ENCODE results near the gene PIK3C3. TPM values are rescaled to one million over a fixed set of nuclear protein-coding genes. Genes with fewer than 3 reads are reported as not detected.

Gene PIK3C3
- total and polyA plus RNA-seq, 9 of the 15 experiments (the other 6 are each of a cell fraction or from before 2014, with no cell fraction given), result 27.0 to 101 (median 42.9) TPM

DNA sequence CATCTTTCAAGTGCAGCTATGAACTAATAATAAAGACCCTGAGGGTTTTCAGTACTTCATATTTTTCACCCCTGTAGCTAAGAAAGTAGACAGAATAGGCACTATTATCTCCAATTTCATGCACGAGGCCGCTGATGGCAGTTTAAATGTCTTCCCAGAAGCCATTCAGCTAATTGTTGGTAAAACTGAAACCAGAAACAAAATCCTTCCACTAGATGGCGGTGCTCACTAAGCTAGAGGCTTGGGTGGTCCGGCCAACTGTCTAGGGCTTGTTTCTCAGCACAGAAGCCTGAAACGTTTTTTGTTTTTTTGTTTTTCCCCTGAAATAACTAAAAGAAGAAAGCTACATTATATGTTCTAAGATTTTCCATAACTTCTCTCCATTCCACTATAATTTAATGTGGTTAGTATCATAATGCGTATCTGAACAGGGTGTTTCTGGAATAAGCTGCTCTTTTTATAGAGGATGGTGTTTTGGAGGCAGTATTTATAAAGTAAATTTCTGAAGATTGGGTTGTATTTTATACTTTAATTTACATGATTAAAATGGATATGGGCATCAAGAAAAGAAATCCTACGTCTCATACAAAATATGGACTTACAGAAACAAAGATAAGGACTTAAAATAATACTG is 159.4 kb downstream of the PIK3C3 start (continued):
- peak; percentile 67 to 81; a peak in 3 of 4 replicates for TF ChIP-seq TEAD1 (CRISPR knock-in tag; IDR thresholded peaks at IDR 0.05)
- TF ChIP-seq SMC3 (conservative IDR thresholded peaks at IDR 0.05; ENCODE audit: insufficient read depth, low read depth, low read length), result 0 out of 2 replicates have a peak, but pooled peaks have one; percentile 20

DNA sequence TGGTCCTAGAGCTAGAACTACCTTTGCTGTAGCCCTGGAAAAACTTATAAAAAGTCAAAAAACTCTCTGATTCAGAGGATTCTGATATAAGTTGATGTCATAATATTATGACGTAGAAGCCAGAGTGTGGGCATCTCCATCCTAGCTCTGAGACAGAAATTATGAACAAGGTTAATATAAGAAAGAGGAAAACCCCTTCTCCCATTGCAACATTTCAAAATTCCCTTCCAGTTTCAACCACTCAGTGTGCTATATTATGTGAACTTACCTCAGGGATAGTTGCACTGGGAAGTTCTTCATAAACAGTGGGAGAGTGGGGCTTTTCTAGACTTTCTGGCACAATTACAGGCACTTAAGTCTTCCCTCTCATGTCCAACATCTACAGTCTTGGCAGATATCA is 171.6 kb downstream of the PIK3C3 start:
- Histone ChIP-seq H3K4me2 (ENCODE audit: insufficient read depth, low read length) (no peak overlapping the region), H3K36me3 (ENCODE audit: control insufficient read depth, insufficient read depth, low read length) (no peaks in the 10 kb centered on the region), H3K9ac (ENCODE audit: insufficient read depth in 1 of 2, low read depth in 2 of 2, low read length in 2 of 2) (no peak overlapping the region), H4K20me1 (replicated peaks; ENCODE audit: control insufficient read depth, insufficient read depth, low read length) (no peaks in the 10 kb centered on the region), H3K4me1 (replicated peaks in 1 of 2; ENCODE audit: control insufficient read depth in 2 of 2, insufficient read depth in 2 of 2, low read length in 2 of 2) (no peaks in the 10 kb centered on the region), H2AFZ (ENCODE audit: low read depth, low read length) (no peak overlapping the region), H3K27ac (ENCODE audit: extremely low read depth, low read depth, low read length) (no peak overlapping the region), H3K4me3 (no peak overlapping the region), H3K79me2 (ENCODE audit: control insufficient read depth, insufficient read depth, low read length) (no peaks in the 10 kb centered on the region), H3K27me3 (ENCODE audit: control insufficient read depth in 2 of 2, insufficient read depth in 2 of 2, low read length in 2 of 2) (no peaks in the 10 kb centered on the region), H3K9me3 (replicated peaks; ENCODE audit: control insufficient read depth, insufficient read depth, low read depth, low read length) (no peaks in the 10 kb centered on the region), H3K9me1 (ENCODE audit: control insufficient read depth, insufficient read depth, low read length) (no peaks in the 10 kb centered on the region)
- POLR2A ChIA-PET, result no interaction called here
- ATAC-seq (no peak), DNase-seq (ENCODE audit: extremely low read depth in 1 of 4, low spot score in 3 of 4) (no peak), FAIRE-seq (no peak)
- in situ Hi-C loops (cut with MboI) (no loop called here), intact Hi-C loops (cut with micrococcal nuclease) (no loop called here)
- CTCF ChIA-PET (ENCODE audit: low intra/inter-chr PET ratio), result no interaction called here
- BruUV-seq (replicated peaks), result no TSS peak
- WGBS (ENCODE audit: insufficient coverage, low coverage, missing lambda C conversion rate), result 0% methylated on average over 1 of the region's 1 CpG
- no peak for TF ChIP-seq BRF1 (IDR thresholded peaks at IDR 0.05; ENCODE audit: borderline replicate concordance, extremely low read depth, insufficient read length)
- TF ChIP-seq, protein P1, sequence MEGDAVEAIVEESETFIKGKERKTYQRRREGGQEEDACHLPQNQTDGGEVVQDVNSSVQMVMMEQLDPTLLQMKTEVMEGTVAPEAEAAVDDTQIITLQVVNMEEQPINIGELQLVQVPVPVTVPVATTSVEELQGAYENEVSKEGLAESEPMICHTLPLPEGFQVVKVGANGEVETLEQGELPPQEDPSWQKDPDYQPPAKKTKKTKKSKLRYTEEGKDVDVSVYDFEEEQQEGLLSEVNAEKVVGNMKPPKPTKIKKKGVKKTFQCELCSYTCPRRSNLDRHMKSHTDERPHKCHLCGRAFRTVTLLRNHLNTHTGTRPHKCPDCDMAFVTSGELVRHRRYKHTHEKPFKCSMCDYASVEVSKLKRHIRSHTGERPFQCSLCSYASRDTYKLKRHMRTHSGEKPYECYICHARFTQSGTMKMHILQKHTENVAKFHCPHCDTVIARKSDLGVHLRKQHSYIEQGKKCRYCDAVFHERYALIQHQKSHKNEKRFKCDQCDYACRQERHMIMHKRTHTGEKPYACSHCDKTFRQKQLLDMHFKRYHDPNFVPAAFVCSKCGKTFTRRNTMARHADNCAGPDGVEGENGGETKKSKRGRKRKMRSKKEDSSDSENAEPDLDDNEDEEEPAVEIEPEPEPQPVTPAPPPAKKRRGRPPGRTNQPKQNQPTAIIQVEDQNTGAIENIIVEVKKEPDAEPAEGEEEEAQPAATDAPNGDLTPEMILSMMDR (IDR thresholded peaks at IDR 0.05 in 2 of 3, conservative IDR thresholded peaks at IDR 0.05 in 1 of 3; ENCODE audit: insufficient read depth in 2 of 3, low read depth in 1 of 3, low read length in 3 of 3), result no peak
- TF ChIP-seq FOXK1 (CRISPR knock-in tag; IDR thresholded peaks at IDR 0.05; ENCODE audit: borderline replicate concordance), result no peak
- TF ChIP-seq ZNF408 (CRISPR knock-in tag; IDR thresholded peaks at IDR 0.05; ENCODE audit: low read depth), result no peak
- TF ChIP-seq ZFP30 (CRISPR knock-in tag; IDR thresholded peaks at IDR 0.05; ENCODE audit: borderline replicate concordance), result no peak
- no peak for TF ChIP-seq RAD21 (CRISPR knock-in tag; conservative IDR thresholded peaks at IDR 0.05 in 1 of 2, IDR thresholded peaks at IDR 0.05 in 1 of 2)
- no peak for TF ChIP-seq POU5F1 (IDR thresholded peaks at IDR 0.05; ENCODE audit: borderline replicate concordance, low read depth, low read length, partially characterized antibody)
- TF ChIP-seq NCOA1 (IDR thresholded peaks at IDR 0.05; ENCODE audit: low read depth), result no peak
- no peak for TF ChIP-seq AFF1 (IDR thresholded peaks at IDR 0.05; ENCODE audit: low read depth in 1 of 2, partially characterized antibody in 2 of 2)
- TF ChIP-seq, protein P2, sequence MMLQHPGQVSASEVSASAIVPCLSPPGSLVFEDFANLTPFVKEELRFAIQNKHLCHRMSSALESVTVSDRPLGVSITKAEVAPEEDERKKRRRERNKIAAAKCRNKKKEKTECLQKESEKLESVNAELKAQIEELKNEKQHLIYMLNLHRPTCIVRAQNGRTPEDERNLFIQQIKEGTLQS (IDR thresholded peaks at IDR 0.05), result no peak
- TF ChIP-seq, protein P2 (CRISPR knock-in tag; conservative IDR thresholded peaks at IDR 0.05), result no peak
